Right lobe of liver (tissue), 5 donors: ENCODE measurements around the gene ENTPD8. TPM values are rescaled to one million over a fixed set of nuclear protein-coding genes. Genes with fewer than 3 reads are reported as not detected.

Source experiments
- microRNA-seq, 2 donors: library from miRNA; unstranded; fragments of <30 nt; microRNA quantifications; one replicate each; pipeline ENCODE4, GENCODE V29; 2019 to 2020
- total RNA-seq, 6 experiments: library from RNA; depleted of rRNA in 2 of 6; stranded (reverse); fragments of >200 nt in 2 of 6; fragmentation: NEBNext Ultra II Directional in 3 of 6; extraction: Animal tissue kit (Norgen Biotek cat#: 25700) in 3 of 6; gene quantifications; one replicate each; pipeline versions ENCODE4 v1.1.0 to v1.2.4, GENCODE V29; 2016 to 2023
- donor health status: DM: no; HTN: no; CAD: no.
- donor health status: DM: no; HTN: no; CAD: no.
- donor health status: DM: no; HTN: yes; CAD: no.
- donor health status: DM: no; HTN: yes; CAD: no.

Gene ENTPD8
- total RNA-seq, 6 experiments from 2014 or later: 3.3 to 11.5 (median 7.5) TPM

Small RNA genes within 50 kb of the gene (microRNA-seq; reads per million reads assigned to microRNA genes)
- gene MIR7114: 0.64 to 1.2 reads per million in 2 donors

Other genes starting within 250 kb of the ENTPD8 start
- 10 to 100 TPM; 12.1 to 28.9 (median 18.1) TPM for gene TPRN, start 240.6 kb downstream of the ENTPD8 start, total RNA-seq
- 10 to 100 TPM; 17.7 to 28.0 (median 23.9) TPM for gene TMEM203, start 235.7 kb downstream of the ENTPD8 start, total RNA-seq
- gene NDOR1, start 235.7 kb downstream of the ENTPD8 start, total RNA-seq: 1 to 10 TPM; 4.7 to 9.6 (median 7.4) TPM
- 10 to 100 TPM in 1 of 6 experiments, 1 to 10 TPM in 5; 3.5 to 12.2 (median 4.5) TPM for gene RNF208, start 219.1 kb downstream of the ENTPD8 start, total RNA-seq
- 1 to 10 TPM in 1 of 6 experiments, under 1 TPM in 4, not detected in 1; 0.20 to 1.2 (median 0.31) TPM for gene CYSRT1, start 216.2 kb downstream of the ENTPD8 start, total RNA-seq
- not detected for gene RNF224, start 213.9 kb downstream of the ENTPD8 start, total RNA-seq
- not detected for gene SLC34A3, start 210.5 kb downstream of the ENTPD8 start, total RNA-seq
- gene TUBB4B, start 200.1 kb downstream of the ENTPD8 start, total RNA-seq: 100 to 1,000 TPM in 5 of 6 experiments, 10 to 100 TPM in 1; 88.4 to 274 (median 124) TPM
- not detected for gene STPG3, start 190.1 kb downstream of the ENTPD8 start, total RNA-seq
- gene NELFB, start 186.0 kb downstream of the ENTPD8 start, total RNA-seq: 10 to 100 TPM; 15.6 to 21.6 (median 20.1) TPM
- 1 to 10 TPM; 2.2 to 4.9 (median 3.7) TPM for gene TOR4A, start 163.6 kb downstream of the ENTPD8 start, total RNA-seq
- 1 to 10 TPM in 3 of 6 experiments, under 1 TPM in 3; 0.57 to 2.3 (median 0.98) TPM for gene NRARP, start 139.1 kb downstream of the ENTPD8 start, total RNA-seq
- 10 to 100 TPM in 3 of 6 experiments, 1 to 10 TPM in 3; 3.3 to 14.4 (median 10.6) TPM for gene EXD3, start 18.2 kb downstream of the ENTPD8 start, total RNA-seq
- gene NOXA1, start 18.0 kb downstream of the ENTPD8 start, total RNA-seq: 1 to 10 TPM; 4.7 to 8.0 (median 5.7) TPM
- gene NSMF, start 18.0 kb upstream of the ENTPD8 start, total RNA-seq: 10 to 100 TPM; 15.6 to 55.4 (median 20.1) TPM
- 10 to 100 TPM in 2 of 6 experiments, 1 to 10 TPM in 4; 3.9 to 15.6 (median 7.4) TPM for gene PNPLA7, start 109.0 kb upstream of the ENTPD8 start, total RNA-seq
- gene MRPL41, start 110.5 kb upstream of the ENTPD8 start, total RNA-seq: 10 to 100 TPM; 43.4 to 97.8 (median 74.0) TPM
- gene DPH7, start 137.6 kb upstream of the ENTPD8 start, total RNA-seq: 10 to 100 TPM in 5 of 6 experiments, 1 to 10 TPM in 1; 9.2 to 17.8 (median 11.8) TPM
- 10 to 100 TPM in 2 of 6 experiments, 1 to 10 TPM in 4; 8.4 to 11.7 (median 9.0) TPM for gene ZMYND19, start 149.2 kb upstream of the ENTPD8 start, total RNA-seq
- 10 to 100 TPM; 19.1 to 45.0 (median 25.2) TPM for gene ARRDC1, start 164.3 kb upstream of the ENTPD8 start, total RNA-seq
- gene EHMT1, start 177.6 kb upstream of the ENTPD8 start, total RNA-seq: 10 to 100 TPM; 26.8 to 51.9 (median 36.7) TPM